BJ (cell line): Measurements from ENCODE around the gene C1orf174. TPM values are rescaled to one million over a fixed set of nuclear protein-coding genes. Genes with fewer than 3 reads are reported as not detected.

Source experiments
- CTCF ChIA-PET: fragments of 350-600 bp; formaldehyde crosslinking; extraction: SDS; loops from one replicate; lab custom pipeline; 2021; ENCODE audit warnings: antibody characterized with exemption, inconsistent platforms; lab: Yijun Ruan, JAX
- POLR2A ChIA-PET: fragments of 300-600 bp; sonication (Branson Sonifier 250); formaldehyde crosslinking; extraction: SDS; loops from one replicate; lab custom pipeline; 2021; ENCODE audit warnings: antibody characterized with exemption; lab: Charles Lee
- DNase-seq: peaks from one replicate; pipeline ENCODE4 v3.0.0-alpha.2; 2011; ENCODE audit warnings: low read depth
- H3K27me3 ChIP-seq: 2 replicates; pipeline ENCODE4 v1.6.0; 2011; ENCODE audit warnings: low read length; ENCODE audit not compliant: control insufficient read depth, insufficient read depth
- H3K36me3 ChIP-seq: 2 replicates; pipeline ENCODE4 v1.5.1; 2011; ENCODE audit warnings: low read length; ENCODE audit not compliant: control insufficient read depth, insufficient read depth
- H3K4me3 ChIP-seq: 2 replicates; pipeline ENCODE4 v1.5.1; 2011; ENCODE audit warnings: low read depth, mild to moderate bottlenecking, control low read depth, low read length
- polyA plus RNA-seq: library from polyadenylated mRNA; depleted of rRNA; stranded (reverse); fragments of >200 nt; gene quantifications from 2 replicates; pipeline ENCODE4 v1.2.3, GENCODE V29; 2011
- TF ChIP-seq, protein P1 (sequence below): IDR thresholded peaks from 2 replicates; pipeline ENCODE4 v1.5.1; 2011; ENCODE audit warnings: low read depth, mild to moderate bottlenecking, control low read depth, inconsistent platforms, low read length, moderate library complexity; ENCODE audit not compliant: insufficient read depth

The C1orf174 gene
- polyA plus RNA-seq, 1 experiment = 33.8 TPM

DNA sequence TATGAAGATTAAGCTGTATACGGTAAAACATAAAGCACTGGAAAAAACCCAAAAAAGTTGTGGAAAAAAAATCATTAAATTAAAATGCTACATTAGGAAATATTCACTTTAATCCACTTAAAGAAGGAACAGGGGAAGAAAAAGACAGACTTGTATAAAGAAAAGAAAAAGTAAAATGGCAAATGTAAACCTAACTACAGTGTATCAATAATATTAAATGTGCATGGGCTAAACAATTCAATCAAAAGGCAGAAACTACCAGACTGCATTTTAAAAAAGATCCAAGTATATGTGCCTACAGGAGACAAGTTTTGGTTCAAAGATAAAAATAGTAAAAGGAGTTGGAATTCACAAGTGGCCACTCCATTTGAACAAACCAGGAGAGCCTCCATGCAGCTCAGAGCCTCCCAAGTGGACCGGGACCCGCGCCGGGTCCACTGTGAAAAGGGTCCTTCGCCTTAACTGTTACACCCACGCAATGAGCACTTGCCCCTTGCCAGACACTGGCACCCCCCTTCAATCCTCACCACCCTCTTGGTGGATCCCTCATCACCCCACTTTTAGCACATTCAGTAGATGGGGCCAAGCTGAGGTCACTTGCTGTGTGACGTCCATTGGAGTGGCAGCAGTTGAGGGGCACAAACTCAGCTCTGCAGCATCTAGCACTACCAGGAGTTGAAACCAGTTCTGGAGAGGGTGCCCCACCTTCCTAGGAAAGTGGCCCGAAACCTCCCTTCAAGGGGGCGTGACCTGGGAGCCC lies 898 bp downstream of the C1orf174 start:
- no peak for DNase-seq
- CTCF ChIA-PET = interaction anchor here (1.0 to 1.3 kb wide), 3 partner anchors 10 to 103 kb away, joined by 3 to 4 read pairs (median 3); partner anchors contain the start of gene LRRC47
- POLR2A ChIA-PET = no interaction called here
- Histone ChIP-seq H3K27me3 (no peaks in the 10 kb centered on the region), H3K4me3 (peak overlapping the region; percentile 75), H3K36me3 (no peaks in the 10 kb centered on the region; the same call in 1 of the 2 replicates)
- TF ChIP-seq, protein P1, sequence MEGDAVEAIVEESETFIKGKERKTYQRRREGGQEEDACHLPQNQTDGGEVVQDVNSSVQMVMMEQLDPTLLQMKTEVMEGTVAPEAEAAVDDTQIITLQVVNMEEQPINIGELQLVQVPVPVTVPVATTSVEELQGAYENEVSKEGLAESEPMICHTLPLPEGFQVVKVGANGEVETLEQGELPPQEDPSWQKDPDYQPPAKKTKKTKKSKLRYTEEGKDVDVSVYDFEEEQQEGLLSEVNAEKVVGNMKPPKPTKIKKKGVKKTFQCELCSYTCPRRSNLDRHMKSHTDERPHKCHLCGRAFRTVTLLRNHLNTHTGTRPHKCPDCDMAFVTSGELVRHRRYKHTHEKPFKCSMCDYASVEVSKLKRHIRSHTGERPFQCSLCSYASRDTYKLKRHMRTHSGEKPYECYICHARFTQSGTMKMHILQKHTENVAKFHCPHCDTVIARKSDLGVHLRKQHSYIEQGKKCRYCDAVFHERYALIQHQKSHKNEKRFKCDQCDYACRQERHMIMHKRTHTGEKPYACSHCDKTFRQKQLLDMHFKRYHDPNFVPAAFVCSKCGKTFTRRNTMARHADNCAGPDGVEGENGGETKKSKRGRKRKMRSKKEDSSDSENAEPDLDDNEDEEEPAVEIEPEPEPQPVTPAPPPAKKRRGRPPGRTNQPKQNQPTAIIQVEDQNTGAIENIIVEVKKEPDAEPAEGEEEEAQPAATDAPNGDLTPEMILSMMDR = no peak

DNA sequence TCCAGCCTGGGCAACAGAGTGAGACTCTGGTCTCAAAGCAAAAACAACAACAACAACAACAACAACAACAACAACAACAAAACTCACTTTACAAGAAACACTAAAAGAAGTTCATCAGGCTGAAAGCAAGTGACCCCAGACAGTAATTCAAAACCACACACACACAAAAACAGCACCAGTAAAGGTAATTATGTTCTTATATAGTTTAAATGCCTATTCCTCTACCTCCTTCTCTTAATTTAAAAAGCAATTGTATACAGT lies 1.7 kb downstream of the C1orf174 start:
- TF ChIP-seq, protein P1 = no peak
- CTCF ChIA-PET = no interaction called here
- no peaks in the 10 kb centered on the region; the same call in 1 of the 2 replicates for H3K36me3 ChIP-seq
- H3K4me3 ChIP-seq = no peak overlapping the region
- DNase-seq = no peak
- POLR2A ChIA-PET = no interaction called here
- H3K27me3 ChIP-seq = no peaks in the 10 kb centered on the region

DNA sequence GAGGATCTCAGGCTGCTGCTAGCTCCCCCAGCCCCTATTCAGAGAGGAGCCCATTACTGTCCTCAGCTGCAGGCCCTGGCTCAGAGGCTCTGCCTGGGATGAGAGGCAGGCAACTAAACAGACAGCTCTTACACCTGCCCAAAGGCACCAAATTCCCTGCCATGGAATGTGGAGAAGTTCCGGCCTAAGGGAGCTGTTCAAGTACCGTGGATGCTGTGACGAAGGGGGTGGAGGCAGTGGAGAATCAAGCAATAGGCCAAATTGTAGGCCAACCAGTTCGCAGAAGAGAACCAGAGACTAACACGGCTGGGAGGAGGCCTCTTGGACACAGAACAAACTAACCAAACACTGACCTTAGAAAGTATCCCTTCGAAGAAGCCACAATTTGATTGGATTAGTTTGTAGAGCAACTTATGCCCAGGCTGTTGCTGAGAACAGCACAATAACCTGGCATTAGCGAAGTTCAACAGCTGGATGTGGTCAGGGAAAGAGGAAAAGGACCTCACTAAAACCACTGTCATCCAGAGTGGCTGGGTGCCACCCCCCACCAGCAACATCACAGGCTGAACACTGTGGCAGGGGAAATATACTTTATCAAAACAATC lies 3.6 kb downstream of the C1orf174 start:
- Histone ChIP-seq H3K4me3 (no peak overlapping the region), H3K36me3 (peaks cover 2% of the 10 kb centered on the region; the same call in 1 of the 2 replicates), H3K27me3 (no peaks in the 10 kb centered on the region)
- DNase-seq = no peak
- TF ChIP-seq, protein P1 = no peak
- CTCF ChIA-PET = interaction anchor here (0.6 kb wide), 1 partner anchor 45 kb away, joined by 3 read pairs; no protein-coding TSS in a partner anchor
- POLR2A ChIA-PET = no interaction called here

DNA sequence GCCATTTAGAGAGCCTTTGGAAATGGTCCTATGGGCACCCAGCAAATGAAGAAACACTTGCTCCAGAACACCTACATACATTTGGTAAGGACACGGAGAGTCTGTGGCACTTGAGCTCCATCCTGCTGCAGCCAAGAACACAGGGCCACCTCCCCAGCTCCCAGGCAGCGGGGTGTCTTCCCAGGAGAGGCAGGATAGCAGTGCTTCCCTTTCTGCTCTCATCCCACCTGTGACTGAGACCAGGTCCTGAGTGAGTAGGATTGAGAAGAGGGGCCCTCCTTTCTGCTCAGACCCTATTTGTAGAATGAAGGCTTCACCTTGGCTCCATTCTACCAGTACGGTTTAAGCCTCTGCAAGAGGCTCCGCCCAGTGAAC lies 4.1 kb downstream of the C1orf174 start:
- TF ChIP-seq, protein P1 = no peak
- Histone ChIP-seq H3K36me3 (peaks cover 2% of the 10 kb centered on the region), H3K4me3 (no peak overlapping the region), H3K27me3 (no peaks in the 10 kb centered on the region)
- ChIA-PET POLR2A (no interaction called here), CTCF (no interaction called here)
- DNase-seq = no peak

DNA sequence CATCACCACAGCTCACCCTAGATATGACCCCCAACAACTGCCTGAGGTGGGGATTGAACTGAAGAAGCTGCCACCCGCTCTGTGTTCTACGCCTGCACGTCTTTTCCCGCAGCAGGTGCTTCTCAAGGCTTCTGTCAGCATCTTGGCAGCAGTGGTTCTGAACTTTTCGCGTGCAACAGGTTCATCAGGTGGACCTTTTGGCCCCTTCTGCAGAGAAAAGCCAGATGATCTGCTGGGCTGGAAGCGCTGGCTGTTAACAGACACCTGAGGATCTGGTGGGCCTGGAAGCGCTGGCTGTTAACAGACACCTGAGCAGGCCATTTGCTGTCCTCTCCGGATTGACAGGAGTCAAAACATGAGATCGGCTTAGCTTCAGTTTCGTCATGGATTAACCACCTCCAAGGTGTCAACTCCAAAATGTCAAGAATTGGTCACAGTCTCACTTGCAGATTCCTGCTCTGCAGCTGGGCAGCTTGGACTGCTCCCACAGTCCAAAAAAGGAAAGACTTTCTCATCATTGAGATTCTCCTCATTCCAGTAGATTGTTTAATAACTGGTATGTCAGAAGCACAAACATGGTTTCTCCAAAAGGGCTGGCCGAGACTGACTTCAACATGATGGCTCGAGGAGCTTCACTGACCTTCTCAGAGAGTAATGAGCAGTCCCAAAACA lies 4.7 kb downstream of the C1orf174 start:
- no peaks in the 10 kb centered on the region for H3K27me3 ChIP-seq
- DNase-seq = no peak
- H3K4me3 ChIP-seq = no peak overlapping the region
- TF ChIP-seq, protein P1 = no peak
- peaks cover 7% of the 10 kb centered on the region for H3K36me3 ChIP-seq
- ChIA-PET CTCF (no interaction called here), POLR2A (no interaction called here)
